ENCODE measurements around the gene CFAP299.

The CFAP299 gene

DNA sequence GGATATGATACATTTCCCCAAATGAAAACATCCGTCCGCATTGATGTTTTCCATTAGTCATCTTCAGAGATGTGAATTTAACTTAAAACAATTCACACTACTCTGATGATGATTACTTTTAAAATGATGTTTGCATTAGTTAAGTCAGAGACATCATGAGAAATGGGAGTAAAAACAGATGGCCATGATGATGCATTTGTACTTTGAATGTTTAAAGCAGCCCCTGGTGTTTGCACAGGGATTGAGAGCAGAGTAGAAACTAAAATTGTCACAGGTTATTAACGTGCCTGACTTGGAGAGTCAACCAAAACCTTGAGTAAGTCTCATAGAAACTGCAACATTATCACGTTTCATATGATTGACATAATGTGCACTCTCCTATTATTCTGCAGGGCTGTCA lies 117.2 kb downstream of the CFAP299 start:
- DNase-seq, result no peak

DNA sequence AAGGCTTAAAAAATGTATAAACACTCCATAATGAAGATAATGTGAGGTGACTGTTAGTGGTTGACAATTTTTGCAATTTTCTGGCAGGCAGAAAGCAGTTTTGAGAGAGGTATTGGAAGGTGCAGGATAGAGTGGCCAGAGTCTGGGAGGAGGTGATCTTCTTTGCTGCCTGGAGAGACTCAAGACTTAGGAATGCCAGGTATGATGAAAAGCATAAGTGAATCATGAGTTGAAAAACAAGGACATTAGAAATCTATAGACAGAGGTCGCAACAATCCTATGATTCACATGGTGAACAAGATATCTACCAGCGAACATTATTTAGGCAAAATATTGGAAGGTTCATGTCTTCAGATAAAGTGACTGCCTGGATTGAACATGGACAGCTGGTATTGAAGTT lies 118.5 kb downstream of the CFAP299 start:
- DNase-seq, result no peak

DNA sequence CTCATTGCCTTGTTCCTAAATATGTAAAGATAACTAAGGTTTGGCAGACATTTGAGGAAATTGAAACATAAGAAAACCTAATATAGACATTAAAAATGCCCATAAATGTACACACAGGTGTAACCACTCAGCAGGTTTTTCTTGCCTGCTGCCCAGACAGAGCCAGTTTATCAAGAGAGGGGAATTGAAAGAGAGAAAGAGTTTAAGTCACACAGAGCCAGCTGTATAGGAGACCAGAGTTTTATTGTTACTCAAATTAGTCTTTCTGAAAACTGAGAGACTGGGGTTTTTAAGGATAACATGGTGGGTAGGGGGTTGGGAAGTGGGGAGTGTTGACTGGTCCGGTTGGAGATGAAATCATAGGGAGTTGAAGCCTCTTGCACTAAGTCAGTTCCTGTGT lies 119.0 kb downstream of the CFAP299 start:
- DNase-seq, result no peak

DNA sequence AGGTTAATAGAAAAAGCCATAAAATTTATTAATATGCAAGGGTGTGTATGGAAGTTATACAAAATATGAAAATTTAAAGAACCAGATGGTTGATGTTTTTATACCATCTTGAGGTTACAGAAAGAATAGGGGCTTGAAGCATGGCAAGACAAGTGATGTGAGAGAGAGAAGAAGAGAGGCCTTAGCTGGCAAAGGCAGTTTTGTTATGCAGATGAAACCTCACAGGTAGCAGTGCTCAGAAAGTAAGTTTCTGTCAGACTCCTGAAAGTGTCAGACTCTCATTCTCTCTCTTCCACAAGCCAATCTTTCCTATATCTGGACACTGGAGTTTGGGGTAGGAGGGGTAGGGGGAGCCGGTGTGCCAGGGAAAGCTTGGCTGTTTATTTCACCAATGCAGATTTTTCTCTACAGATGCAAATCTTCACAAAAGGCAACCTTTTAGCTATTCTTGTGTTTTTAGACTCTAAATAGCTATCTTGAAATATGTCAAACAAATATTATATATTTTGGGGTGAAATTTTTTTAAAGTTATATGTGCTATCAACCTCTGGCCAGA lies 124.5 kb downstream of the CFAP299 start:
- DNase-seq, result no peak

DNA sequence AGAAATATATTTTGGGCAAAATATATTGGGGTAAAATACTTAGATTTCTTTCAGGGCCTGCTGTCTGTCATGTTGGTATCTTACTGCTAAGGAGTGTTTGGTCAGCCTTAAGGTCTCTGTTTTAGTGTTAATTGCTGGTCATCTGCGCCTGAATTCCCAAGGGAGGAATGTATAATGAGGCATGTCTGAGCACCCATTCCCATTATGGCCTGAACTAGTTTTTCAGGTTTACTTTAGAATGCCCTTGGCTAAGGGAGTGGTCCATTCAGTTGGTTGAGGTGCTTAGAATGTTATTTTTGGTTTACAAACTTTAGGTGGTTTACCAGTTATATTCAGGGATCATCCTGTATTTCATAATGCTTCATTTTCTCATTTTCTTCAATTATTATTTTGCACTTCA lies 125.9 kb downstream of the CFAP299 start:
- no peak for DNase-seq

DNA sequence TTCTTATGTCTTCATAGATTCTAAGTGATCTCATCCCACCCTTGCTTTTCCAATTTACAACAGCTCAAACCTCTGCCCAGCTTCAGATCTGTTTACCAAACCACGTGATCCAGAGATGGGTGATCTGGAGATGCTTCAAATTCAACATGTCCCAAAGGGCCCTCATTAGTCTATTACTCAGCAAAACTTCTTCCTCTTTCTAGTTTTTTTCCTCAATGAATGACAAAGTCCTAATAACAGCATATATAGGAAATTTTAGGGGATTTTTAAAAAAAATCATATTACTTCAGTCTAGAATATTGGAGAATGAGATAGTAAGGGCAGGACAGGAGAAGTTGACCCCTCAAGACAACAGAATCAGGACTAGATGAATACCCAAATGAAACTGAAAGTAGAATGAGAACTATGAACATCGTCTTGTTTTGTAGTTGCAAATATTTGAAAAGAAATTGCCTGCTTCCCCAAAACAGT lies 127.1 kb downstream of the CFAP299 start:
- peak in 1 of 2 donors; percentile 46 for DNase-seq

DNA sequence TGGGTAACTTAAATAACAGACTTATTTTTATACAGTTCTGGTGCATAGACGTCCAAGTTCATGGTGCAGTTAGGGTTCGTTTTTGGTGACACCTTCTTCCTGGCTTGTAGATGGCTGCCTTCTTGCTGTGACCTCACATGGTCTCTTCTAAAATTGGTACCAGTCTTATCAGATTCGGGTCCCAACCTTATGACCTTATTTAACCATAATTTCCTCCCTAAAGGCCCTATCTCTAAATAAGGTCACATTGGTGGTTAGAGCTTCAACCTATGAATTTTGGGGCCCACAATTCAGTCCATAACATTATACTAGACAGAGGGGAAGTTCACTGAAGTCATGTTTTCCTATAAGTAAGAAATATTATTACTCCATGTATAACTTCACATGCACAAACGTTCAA lies 128.0 kb downstream of the CFAP299 start:
- DNase-seq, result no peak

DNA sequence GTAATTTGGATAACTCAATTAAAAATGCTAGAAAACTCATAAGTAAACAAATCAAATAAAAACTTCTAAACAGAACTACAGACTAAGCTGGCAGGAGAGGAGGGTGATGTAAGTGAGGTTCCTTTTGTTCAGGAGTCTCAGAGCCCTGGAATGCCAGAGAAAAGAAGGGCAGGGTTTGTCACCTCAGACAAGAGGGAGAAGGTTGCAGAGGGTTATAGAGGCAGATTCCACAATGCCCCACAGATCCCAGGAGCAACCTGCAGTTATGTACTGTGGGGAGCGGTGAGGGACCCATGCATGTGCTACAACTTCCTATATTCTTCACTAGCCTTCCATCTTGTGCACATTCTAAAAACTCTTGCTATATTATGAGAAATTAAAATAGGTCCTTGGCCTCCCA lies 129.7 kb downstream of the CFAP299 start:
- no peak for DNase-seq

DNA sequence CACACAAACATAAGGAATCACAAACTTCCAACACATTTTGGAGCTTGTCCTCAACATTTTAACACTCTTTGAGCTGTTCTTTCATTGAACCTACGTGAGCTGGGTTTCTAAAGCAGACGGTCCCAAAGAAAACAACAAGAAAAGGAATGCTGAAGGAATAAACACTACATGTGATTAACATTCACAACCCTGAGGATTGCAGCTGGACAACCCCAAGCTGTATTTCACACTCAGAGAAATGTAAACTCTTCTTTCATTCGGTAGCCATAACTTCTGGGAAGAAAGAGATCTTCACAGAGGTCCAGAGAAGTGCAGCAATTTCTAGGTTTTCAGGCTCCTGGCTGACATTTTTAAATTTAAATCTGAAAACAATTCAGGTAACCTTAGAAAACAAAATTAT lies 130.2 kb downstream of the CFAP299 start:
- DNase-seq, result no peak

DNA sequence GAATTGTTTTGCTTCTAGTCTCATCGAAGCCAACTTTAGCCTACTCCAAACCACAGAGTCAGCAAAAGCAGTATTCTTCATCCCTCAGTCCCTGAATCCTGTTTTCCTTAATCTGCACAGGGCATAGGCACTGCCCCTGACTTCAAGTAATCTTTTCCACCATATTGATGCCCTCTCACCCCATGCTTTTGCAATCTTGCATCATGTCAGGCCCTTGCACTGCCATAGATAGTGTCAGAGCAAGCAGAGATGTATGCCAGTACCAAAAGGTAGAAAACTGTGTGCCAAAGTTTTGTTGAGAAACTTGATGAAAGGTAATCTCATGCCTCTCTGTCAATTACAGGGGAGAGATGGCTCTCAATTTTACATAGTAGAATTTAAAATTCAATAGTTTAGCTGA lies 131.1 kb downstream of the CFAP299 start:
- DNase-seq, result no peak

DNA sequence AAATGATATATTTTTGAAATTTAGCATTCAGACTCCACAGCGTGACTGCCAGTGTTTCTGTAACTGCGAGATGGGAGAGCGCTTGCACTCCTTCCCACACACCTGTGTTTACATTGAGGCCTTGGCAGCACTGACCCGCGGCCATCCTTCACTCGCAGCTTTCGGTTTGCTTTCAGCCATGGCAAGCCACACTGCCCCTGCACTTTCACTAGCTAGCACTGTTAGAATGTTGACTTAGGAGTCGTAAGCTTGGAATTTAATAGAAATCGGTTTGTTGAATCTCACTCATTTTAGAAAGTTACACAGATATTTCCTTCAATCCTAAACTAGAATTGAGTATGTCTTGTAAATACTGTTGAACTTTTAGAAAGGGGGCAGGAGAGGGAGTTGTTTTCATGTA lies 136.2 kb downstream of the CFAP299 start:
- DNase-seq, result no peak

DNA sequence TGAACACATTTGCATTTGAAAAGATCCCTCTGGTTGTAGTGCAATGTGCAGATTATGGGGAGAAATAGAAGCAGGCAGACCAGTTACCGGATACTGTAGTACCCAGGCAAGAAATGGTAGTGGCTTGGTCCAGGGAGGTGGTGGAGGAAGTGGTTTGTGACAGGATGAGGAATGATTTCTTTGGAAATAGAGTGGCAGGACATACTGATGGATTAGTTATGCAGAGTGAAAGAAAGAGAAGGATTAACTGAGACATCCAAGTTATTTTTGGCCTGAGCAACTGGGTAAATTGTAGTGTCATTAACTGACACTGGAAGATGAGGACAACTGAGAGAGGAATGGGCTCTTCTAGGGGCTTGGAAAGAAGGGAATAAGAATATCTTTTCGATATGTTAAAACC lies 139.7 kb downstream of the CFAP299 start:
- DNase-seq, result no peak

DNA sequence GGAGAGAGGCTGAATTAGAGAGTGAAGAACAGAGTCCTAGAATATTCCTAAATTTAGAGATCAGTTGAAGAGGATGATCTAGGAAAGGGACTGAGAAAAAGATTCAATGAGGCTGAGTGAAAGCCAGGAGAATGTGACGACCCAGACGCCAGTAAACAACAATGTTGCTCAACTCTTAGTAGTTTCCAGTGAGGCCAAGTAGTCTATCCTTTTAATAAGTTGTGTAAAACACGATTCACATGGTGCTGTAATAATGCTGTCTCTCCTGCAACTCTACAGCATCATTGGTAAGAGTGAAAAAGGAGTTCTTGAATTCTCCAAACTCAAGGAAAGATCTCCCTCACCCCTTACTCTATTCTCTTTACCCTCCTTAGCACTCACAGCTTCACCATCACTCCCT lies 140.3 kb downstream of the CFAP299 start:
- no peak for DNase-seq

DNA sequence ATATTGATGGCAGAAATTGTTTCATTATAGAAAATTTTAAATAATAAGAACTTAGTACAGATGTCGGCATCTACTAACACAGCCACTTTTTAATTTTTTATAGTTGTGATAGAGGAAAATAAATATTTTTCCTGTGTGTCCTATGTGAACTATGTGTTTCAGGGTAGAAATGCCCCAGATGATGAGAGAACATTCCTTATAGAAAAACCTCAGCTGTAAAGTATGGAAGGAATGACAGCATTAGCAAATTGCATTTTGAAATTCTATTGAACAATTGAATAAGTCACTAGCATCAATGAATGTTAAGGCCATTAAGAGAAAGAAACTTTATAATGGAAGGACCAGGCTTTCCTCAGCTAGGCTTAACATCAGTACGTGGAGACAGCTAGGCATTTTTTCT lies 149.2 kb downstream of the CFAP299 start:
- DNase-seq, result no peak

DNA sequence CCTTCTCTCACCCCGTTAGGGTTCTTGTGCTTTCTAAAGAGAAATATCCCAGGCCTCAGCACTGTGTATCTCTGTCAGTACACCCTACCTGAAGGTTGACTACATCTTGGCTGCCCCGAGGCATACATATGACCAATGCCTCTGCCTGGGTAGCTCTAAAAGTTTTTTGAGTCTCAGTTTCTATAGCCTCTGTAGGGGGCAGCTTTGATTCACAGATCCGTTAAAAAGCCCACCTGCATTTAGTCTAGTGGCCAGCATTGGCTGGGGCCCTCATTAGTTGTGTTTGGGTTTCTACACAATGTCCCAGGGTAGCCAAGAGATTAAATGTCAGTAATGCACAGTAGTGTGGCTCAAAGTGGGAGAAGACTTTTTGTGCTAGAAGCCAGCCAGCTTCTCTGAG lies 151.1 kb downstream of the CFAP299 start:
- no peak for DNase-seq

DNA sequence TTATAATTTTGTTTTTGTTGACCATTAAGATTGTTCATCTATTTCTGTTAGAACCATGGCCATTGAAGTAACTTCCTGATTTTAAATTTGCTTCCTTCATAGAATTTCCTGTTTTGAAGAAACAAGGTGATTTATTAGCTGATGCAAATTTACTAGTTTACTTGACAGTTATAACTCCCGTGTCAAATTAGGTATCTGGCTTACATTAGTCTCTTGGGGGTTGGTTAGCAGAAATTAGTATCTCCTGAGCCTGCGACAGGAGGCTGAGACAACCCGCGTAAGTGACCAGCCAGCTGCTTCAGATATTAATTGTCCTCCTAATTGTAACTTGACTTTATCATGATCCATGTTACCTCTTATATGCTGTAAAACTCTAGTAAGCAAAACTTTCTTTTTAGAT lies 154.3 kb downstream of the CFAP299 start:
- no peak for DNase-seq

DNA sequence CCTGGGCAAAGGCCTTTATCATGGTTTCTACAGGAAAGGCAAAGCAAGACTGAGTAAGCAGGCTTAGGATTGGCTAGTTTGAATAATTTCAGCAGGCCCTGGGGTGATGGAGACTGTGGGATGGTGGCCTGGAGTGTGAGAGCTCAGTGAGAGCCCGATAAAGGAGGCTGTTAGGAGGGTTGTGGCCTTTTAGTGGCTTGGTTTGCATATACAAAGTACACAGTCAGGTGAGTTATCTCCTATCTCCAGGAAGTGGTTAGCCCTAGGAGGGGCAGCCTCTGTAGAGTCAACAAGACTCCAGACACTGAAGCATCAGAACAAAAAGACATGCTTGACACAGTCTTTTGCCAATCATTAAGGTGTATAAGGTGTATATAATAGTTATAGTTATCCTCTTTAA lies 157.2 kb downstream of the CFAP299 start:
- DNase-seq, result no peak

DNA sequence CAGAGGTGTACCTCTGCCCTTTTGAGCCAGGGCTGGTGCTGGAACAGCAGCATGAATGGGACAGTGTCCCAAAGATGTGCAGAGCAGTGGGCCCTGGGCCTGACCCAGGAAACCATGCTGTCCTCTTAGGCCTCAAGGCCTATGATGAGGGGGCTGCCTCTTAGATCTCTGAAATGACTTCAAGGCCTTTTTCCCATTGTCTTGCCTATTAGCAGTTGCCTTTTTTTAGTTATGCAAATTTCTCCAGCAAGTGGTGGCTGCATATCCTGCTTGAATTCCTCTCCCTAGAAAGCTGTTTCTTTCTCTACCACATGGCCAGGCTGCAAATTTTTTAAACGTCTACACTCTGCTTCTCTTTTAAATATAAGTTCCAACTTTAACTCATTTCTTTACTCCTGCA lies 160.3 kb downstream of the CFAP299 start:
- DNase-seq, result no peak

DNA sequence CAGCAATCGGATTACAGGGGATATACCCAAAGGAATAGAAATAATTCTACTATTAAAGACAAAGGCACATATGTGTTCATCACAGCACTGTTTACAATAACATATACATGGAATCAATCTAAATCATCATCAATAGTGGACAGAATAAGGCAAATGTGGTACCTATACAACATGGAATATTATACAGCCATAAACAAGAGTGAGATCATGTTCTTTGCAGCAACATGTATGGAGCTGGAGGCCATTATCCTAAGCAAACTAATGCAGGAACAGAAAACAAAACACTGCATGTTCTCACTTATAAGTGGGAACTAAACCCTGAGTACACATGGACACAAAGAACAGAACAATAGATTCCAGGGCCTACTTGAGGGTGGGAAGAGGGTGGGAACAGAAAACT lies 163.2 kb downstream of the CFAP299 start:
- DNase-seq, result no peak

DNA sequence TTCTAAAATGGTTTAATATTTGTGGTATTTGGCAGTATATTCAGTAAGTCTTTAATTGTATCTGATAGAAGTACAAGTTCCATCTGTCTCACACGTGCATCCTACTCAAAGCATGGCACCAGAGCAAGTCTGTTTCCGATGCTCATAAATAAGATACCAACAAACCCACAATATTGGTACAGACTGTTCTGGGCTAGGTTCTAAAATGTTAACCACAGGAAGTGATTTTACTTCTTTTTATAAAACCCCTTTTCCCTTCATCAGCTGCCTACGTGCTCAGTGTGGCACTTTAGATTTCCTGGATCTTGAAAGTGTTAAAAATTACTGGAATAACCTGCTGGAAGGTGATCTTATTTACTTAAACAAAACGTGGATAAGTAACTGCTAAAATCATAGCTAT lies 165.1 kb downstream of the CFAP299 start:
- peak in 1 of 2 donors; percentile 25 for DNase-seq

DNA sequence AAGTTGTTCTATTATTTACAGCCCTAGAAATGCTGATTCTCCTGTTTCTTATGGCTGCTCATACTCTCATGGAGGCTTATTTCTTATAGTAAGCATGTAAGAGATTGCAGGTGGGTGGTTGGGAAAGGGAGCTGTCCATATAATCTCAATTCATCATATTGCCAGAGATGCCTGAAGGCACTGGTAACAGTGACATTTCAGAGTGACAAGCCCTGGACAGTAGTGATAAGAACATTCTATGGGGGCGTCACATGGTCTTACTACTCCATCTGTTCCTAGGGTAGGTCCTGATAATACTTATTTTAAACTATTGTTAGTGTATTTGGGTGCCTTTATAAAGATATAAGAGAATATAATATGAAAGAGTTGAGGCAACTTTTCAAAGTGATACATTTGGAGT lies 171.5 kb downstream of the CFAP299 start:
- DNase-seq, result no peak

DNA sequence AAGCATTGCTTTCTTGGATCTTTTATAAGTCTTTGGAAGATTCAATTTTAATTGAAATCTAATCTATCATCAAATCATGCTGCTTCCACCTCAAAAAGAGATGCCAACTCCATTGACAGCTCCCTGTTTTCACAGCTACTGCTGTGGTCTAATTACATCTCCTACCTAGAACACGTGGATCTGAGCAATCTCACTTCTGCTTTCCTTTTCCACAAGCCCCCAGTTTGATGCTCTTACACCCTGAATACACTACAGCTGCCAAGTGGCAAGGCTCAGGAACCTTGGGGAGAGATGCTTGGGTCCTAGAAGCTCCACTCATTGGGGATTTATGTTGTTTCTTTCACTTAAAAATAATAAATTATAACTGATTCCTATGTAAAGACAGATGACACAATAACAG lies 172.0 kb downstream of the CFAP299 start:
- no peak for DNase-seq

DNA sequence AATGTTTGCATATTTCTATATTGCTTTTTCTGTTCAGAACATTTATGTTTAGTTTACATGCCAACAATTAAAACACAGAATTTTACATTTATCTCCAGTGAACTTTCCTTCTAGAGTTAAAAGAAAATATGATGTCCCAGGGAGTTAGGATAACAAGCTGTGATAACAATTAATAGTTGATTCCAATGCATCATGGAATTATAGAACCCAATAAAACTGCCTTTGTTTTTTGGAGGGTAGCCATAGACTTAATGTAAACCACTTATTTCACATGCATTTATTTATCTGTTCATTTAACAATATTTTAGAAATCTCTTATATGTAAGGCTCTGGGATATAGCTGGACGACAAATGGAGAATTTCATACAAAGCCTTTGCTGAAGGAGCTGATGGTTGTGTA lies 180.0 kb downstream of the CFAP299 start:
- DNase-seq, result no peak

DNA sequence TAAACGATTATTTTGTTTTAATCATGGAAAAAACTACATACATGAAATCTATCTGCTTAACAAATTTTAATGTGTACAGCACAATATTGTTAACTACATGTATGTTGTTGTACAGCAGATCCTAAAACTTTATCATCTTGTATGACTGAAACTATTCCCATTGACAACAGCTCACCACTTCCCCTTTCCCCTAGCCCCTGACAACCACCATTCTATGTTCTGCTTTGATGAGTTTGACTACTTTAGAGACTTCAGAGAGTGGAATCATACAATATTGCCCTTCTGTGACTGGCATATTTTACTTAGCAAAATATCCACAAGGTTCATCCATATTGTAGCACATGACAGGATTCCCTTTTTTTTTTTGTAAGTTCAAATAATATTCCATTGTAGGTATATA lies 185.9 kb downstream of the CFAP299 start:
- DNase-seq, result no peak

DNA sequence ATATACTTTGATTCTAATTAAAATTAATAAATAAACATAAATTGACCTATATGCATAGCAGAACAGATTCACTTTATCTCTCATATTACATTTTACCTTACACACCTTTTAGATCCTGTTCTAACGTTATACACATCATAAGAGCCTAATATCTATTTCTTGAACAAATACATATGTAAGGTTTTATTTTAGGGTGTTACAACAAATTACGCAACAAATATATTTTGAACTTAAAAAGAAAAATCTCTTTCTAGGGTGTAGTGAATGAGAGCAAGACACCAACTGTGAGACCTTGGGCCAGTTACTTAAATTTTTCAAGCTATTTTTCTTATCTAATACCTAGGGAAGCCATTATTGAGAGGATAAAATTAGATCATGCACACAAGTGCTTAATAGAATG lies 191.2 kb downstream of the CFAP299 start:
- no peak for DNase-seq

DNA sequence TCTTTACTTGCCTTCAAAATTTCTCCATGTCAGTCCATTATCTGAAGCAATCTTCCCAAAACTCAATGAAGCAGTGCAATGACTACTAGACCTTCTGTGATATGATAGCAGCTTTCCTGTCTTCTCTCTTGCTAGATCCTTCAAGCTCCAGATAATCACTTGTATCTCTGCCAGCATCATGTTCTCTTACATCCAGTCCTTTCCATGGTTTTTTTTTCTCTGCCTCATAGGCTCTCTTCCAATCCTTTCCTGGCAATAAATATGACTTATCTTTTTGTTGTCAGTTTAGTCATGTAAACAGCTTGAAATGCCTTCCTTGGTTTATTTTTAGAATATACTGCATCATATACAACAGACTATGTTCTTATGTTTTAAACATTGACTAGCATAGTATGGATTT lies 193.5 kb downstream of the CFAP299 start:
- DNase-seq, result no peak

Data from bone marrow (tissue), 2 donors.